GM12878 (cell line): ENCODE results near the gene BAZ2B. TPM values are rescaled to one million over a fixed set of nuclear protein-coding genes. Genes with fewer than 3 reads are reported as not detected.

Experiments used
- ATAC-seq: fragments of 200-7000 bp; cut with Tn5 transposase; 3 replicates; pipeline ENCODE4 v1.9.1; 2020; ENCODE audit warnings: mild to moderate bottlenecking, moderate library complexity
- BruUV-seq: library from RNA; stranded (reverse); fragments of 400-500 nt; replicated peaks from 2 replicates; lab custom pipeline; 2021; lab: Mats Ljungman, UMichigan
- CTCF ChIA-PET: fragments of 300-600 bp; sonication (Branson Sonifier 250); formaldehyde crosslinking; extraction: SDS; loops from one replicate; lab custom pipeline; 2021; ENCODE audit warnings: inconsistent platforms; lab: Yijun Ruan, JAX
- POLR2A ChIA-PET: fragments of 350-600 bp; formaldehyde crosslinking; extraction: SDS; loops from one replicate; lab custom pipeline; 2021; ENCODE audit warnings: inconsistent platforms; lab: Charles Lee
- RAD21 ChIA-PET: fragments of 300-600 bp; sonication (Branson Sonifier 250); formaldehyde crosslinking; loops from one replicate; lab custom pipeline; 2023; ENCODE audit warnings: antibody characterized with exemption; ENCODE audit not compliant: unreplicated experiment; lab: Charles Lee
- SMC1A ChIA-PET: fragments of 300-600 bp; sonication (Branson Sonifier 250); formaldehyde crosslinking; loops from one replicate; lab custom pipeline; 2023; ENCODE audit not compliant: unreplicated experiment, uncharacterized antibody; lab: Charles Lee
- DNase-seq: peaks from one replicate; pipeline ENCODE4 v3.0.0-alpha.2; 2011; ENCODE audit warnings: low read depth, low spot score
- FAIRE-seq: peaks from 3 replicates; lab custom pipeline; 2011; peaks lifted over from hg19 to GRCh38; lab: Jason Lieb, UNC
- H2AFZ ChIP-seq: 2 replicates; pipeline ENCODE4 v1.6.0; 2011; ENCODE audit warnings: low read depth, low read length, control low read depth; ENCODE audit not compliant: control insufficient read depth
- H3K27ac ChIP-seq: 2 replicates; pipeline ENCODE4 v1.5.1; 2011; ENCODE audit warnings: control low read depth; ENCODE audit not compliant: control insufficient read depth, insufficient read depth
- H3K27me3 ChIP-seq, 2 experiments: replicated peaks in 1 of 2; 2 replicates each; pipeline versions ENCODE4 v1.6.0 to v1.6.1; 2011; ENCODE audit warnings: low read length in 1 of 2; ENCODE audit not compliant: control insufficient read depth in 2 of 2, insufficient read depth in 2 of 2
- H3K36me3 ChIP-seq, 2 experiments: 2 replicates each; pipeline ENCODE4 v1.5.1; 2011; ENCODE audit warnings: low read length in 1 of 2; ENCODE audit not compliant: control insufficient read depth in 2 of 2, insufficient read depth in 2 of 2
- H3K4me1 ChIP-seq: 2 replicates; pipeline ENCODE4 v1.6.1; 2011; ENCODE audit warnings: mild to moderate bottlenecking, low read length, moderate library complexity, mixed read lengths; ENCODE audit not compliant: control insufficient read depth, insufficient read depth
- H3K4me2 ChIP-seq: 2 replicates; pipeline ENCODE4 v1.6.0; 2011; ENCODE audit warnings: control low read depth; ENCODE audit not compliant: control insufficient read depth, insufficient read depth
- H3K4me3 ChIP-seq: fragments of 200-600 bp; sonication (generic); 2 replicates; pipeline ENCODE4 v1.5.1; 2016
- H3K79me2 ChIP-seq: 2 replicates; pipeline ENCODE4 v1.6.0; 2011; ENCODE audit warnings: low read length; ENCODE audit not compliant: control insufficient read depth, insufficient read depth
- H3K9ac ChIP-seq: 2 replicates; pipeline ENCODE4 v1.8.0; 2011; ENCODE audit warnings: low read length, control low read depth, mixed read lengths; ENCODE audit not compliant: control insufficient read depth, insufficient read depth
- H3K9me3 ChIP-seq: replicated peaks from 3 replicates; pipeline ENCODE4 v1.5.1; 2011; ENCODE audit warnings: mild to moderate bottlenecking, low read length; ENCODE audit not compliant: control insufficient read depth, insufficient read depth
- H4K20me1 ChIP-seq: 2 replicates; pipeline ENCODE4 v1.6.0; 2011; ENCODE audit not compliant: control insufficient read depth, insufficient read depth
- BHLHE40 ChIP-seq, 2 experiments: fragments of 450-650 bp in 1 of 2; IDR thresholded peaks; 2 replicates each; pipeline ENCODE4 v1.6.1; 2011 to 2017; ENCODE audit warnings: low read depth in 2 of 2, borderline replicate concordance in 1 of 2, improper control_type of control experiment in 1 of 2, low read length in 1 of 2, mild to moderate bottlenecking in 1 of 2
- CUX1 ChIP-seq: IDR thresholded peaks from 2 replicates; pipeline ENCODE4 v1.6.1; 2012; ENCODE audit warnings: improper control_type of control experiment, low read depth, low read length; ENCODE audit not compliant: insufficient replicate concordance
- MEF2A ChIP-seq: IDR thresholded peaks from 2 replicates; pipeline ENCODE4 v1.6.1; 2011; ENCODE audit warnings: low read depth, mild to moderate bottlenecking, low read length, moderate library complexity; ENCODE audit not compliant: insufficient read depth
- MYC ChIP-seq: IDR thresholded peaks from 2 replicates; pipeline ENCODE4 v1.6.1; 2011; ENCODE audit warnings: mild to moderate bottlenecking, low read length, moderate library complexity, inconsistent platforms; ENCODE audit not compliant: insufficient read depth, insufficient replicate concordance, insufficient read length, severe bottlenecking
- NR2F1 ChIP-seq: fragments of 450-650 bp; conservative IDR thresholded peaks from 2 replicates; pipeline ENCODE4 v1.6.1; 2017; ENCODE audit warnings: mild to moderate bottlenecking
- PML ChIP-seq: IDR thresholded peaks from 2 replicates; pipeline ENCODE4 v1.6.1; 2012; ENCODE audit warnings: low read length, inconsistent platforms
- POU2F2 ChIP-seq: IDR thresholded peaks from 3 replicates; pipeline ENCODE4 v1.6.1; 2011; ENCODE audit warnings: low read depth, mild to moderate bottlenecking, low read length, borderline replicate concordance
- SIX5 ChIP-seq: IDR thresholded peaks from 2 replicates; pipeline ENCODE4 v1.6.1; 2011; ENCODE audit warnings: mild to moderate bottlenecking, low read depth, low read length, moderate library complexity; ENCODE audit not compliant: severe bottlenecking
- TAF1 ChIP-seq: IDR thresholded peaks from 2 replicates; pipeline ENCODE4 v1.6.1; 2011; ENCODE audit warnings: mild to moderate bottlenecking, low read depth, low read length, borderline replicate concordance
- WRNIP1 ChIP-seq: IDR thresholded peaks from 2 replicates; pipeline ENCODE4 v1.6.1; 2011; ENCODE audit warnings: low read depth, low read length, improper control_type of control experiment, borderline replicate concordance
- ZNF217 ChIP-seq: fragments of 450-650 bp; IDR thresholded peaks from 2 replicates; pipeline ENCODE4 v1.6.1; 2017; ENCODE audit warnings: antibody characterized with exemption, mild to moderate bottlenecking
- WGBS: methylation state at CpG from one replicate; pipeline ENCODE4 v1.1.6; 2016; ENCODE audit warnings: low lambda C conversion rate; ENCODE audit not compliant: insufficient replicate concordance, insufficient coverage; ENCODE audit errors: missing lambda C conversion rate; 5-methylcytosine and 5-hydroxymethylcytosine counted together
- in situ Hi-C: fragments of 300-500 bp; cut with MboI; formaldehyde crosslinking; loops from 9 replicates; pipeline ENCODE4 v1.14.3; 2018; ENCODE audit warnings: mixed read lengths
- intact Hi-C: fragments of 100-400 bp; cut with micrococcal nuclease; formaldehyde crosslinking; loops from one replicate; pipeline ENCODE4 v1.14.2; 2022; ENCODE audit not compliant: unreplicated experiment
- polyA plus RNA-seq, 11 experiments: library from polyadenylated mRNA; depleted of rRNA in 4 of 11; unstranded in 6 of 11; stranded (reverse) in 5 of 11; fragments of >200 nt; fragmentation: Nextera tagmentation in 4 of 11; fragmentation: Illumina TruSeq in 1 of 11; extraction: Ambion mirVana in 4 of 11; extraction: Trizol in 1 of 11; gene quantifications; 1 replicate in 1 of 11; 2 replicates in 10 of 11; pipeline versions ENCODE4 v1.2.1 to v1.2.3, GENCODE V29; 2011 to 2016; ENCODE audit warnings: inconsistent platforms in 2 of 11, missing spikeins in 2 of 11, low read depth in 1 of 11
- total RNA-seq, 4 experiments: library from RNA; depleted of rRNA in 3 of 4; stranded (reverse); fragments of >200 nt in 3 of 4; fragmentation: Illumina TruSeq in 1 of 4; extraction: Trizol in 1 of 4; gene quantifications; 2 replicates each; pipeline versions ENCODE4 v1.2.1 to v1.2.3, GENCODE V29; 2013 to 2021

The BAZ2B gene
- total and polyA plus RNA-seq, 10 of the 15 experiments (the other 5 are each of a cell fraction or from before 2014, with no cell fraction given), result 8.8 to 49.7 (median 24.7) TPM

DNA sequence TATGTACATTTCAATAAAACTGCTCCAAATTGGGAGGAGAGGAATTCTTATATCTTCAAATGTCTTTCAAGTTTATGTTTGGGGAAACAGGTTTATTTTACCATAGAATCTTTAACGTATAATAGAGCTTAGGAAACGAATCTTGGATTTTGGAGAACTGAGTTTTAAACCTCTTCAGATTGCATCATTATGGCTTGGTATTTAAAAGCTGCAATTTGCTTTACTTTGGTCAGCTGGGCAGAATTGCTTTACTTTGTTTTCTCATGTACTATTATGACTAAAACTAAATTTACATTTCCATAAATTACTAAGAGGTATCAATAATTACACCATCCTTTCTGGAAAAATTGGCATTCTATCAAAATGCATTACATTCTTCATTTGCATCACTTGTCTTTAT, 54.6 kb downstream of the BAZ2B start:
- ChIA-PET RAD21 (no interaction called here), SMC1A (interaction anchor here (0.6 to 0.9 kb wide), 2 partner anchors 18 to 32 kb away, joined by 4 read pairs; no protein-coding TSS in a partner anchor), POLR2A (interaction anchor here (0.5 kb wide), 1 partner anchor 663 kb away, joined by 4 read pairs; no protein-coding TSS in a partner anchor), CTCF (interaction anchor here (1.2 to 1.5 kb wide), 2 partner anchors 9 to 406 kb away, joined by 3 read pairs; no protein-coding TSS in a partner anchor)
- WGBS, result 62% methylated on average over 2 of the region's 2 CpGs
- H3K36me3 ChIP-seq, result no peaks in the 10 kb centered on the region
- in situ Hi-C loops, result no loop called here
- H3K27ac ChIP-seq, result no peak overlapping the region
- intact Hi-C loops, result no loop called here
- H3K27me3 ChIP-seq, result no peaks in the 10 kb centered on the region
- no peak overlapping the region for H3K4me2 ChIP-seq
- FAIRE-seq (no peak), ATAC-seq (no peak), DNase-seq (no peak)
- no peak overlapping the region for H3K4me3 ChIP-seq
- H4K20me1 ChIP-seq, result no peaks in the 10 kb centered on the region
- no TSS peak for BruUV-seq
- no peak for TF ChIP-seq ZNF217
- no peak for TF ChIP-seq PML
- no peak for TF ChIP-seq POU2F2
- TF ChIP-seq MEF2A, result no peak
- no peak for TF ChIP-seq BHLHE40 (IDR thresholded peaks at IDR 0.05; ENCODE audit: borderline replicate concordance in 1 of 2, low read depth in 2 of 2, low read length in 1 of 2)
- H3K9me3 ChIP-seq, result no peaks in the 10 kb centered on the region; the same call in 2 of the 3 replicates
- no peaks in the 10 kb centered on the region for H3K4me1 ChIP-seq
- H3K9ac ChIP-seq, result no peak overlapping the region
- no peaks in the 10 kb centered on the region for H3K79me2 ChIP-seq
- no peak overlapping the region for H2AFZ ChIP-seq

DNA sequence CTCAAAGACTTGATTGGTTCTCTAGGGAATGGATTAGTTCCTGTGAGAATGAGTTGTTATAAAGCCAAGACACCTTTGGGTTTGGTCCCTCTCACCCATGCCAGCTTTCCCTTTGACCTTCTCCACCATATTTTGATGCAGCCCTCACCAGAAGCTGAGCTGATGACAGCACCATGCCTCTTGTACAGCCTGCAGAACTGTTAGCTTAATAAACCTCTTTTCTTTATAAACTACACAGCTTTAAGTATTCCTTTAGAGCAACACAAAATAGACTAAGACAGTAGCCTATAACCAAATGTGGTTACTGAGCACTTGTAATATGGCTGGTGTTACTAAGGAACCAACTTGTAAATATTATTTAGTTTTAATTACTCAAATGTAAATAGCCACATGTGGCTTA, 55.1 kb downstream of the BAZ2B start:
- Histone ChIP-seq H3K79me2 (no peaks in the 10 kb centered on the region), H3K4me1 (no peaks in the 10 kb centered on the region), H3K4me3 (no peak overlapping the region), H3K27me3 (no peaks in the 10 kb centered on the region), H3K27ac (no peak overlapping the region), H4K20me1 (no peaks in the 10 kb centered on the region), H3K9me3 (no peaks in the 10 kb centered on the region; the same call in 2 of the 3 replicates), H3K36me3 (no peaks in the 10 kb centered on the region), H2AFZ (no peak overlapping the region), H3K9ac (no peak overlapping the region), H3K4me2 (no peak overlapping the region)
- in situ Hi-C loops (no loop called here), intact Hi-C loops (no loop called here)
- TF ChIP-seq MYC (no peak), TAF1 (no peak), NR2F1 (no peak), SIX5 (no peak), CUX1 (no peak), WRNIP1 (no peak)
- RAD21 ChIA-PET, result no interaction called here
- no peak for FAIRE-seq
- SMC1A ChIA-PET, result interaction anchor here (0.6 to 0.9 kb wide), 2 partner anchors 18 to 33 kb away, joined by 4 read pairs; no protein-coding TSS in a partner anchor
- POLR2A ChIA-PET, result no interaction called here
- ATAC-seq, result no peak
- CTCF ChIA-PET, result interaction anchor here (1.2 to 1.5 kb wide), 2 partner anchors 9 to 406 kb away, joined by 3 read pairs; no protein-coding TSS in a partner anchor
- BruUV-seq, result no TSS peak
- DNase-seq, result no peak
